Measurements from ENCODE around the gene ZNF335. TPM values are rescaled to one million over a fixed set of nuclear protein-coding genes. Genes with fewer than 3 reads are reported as not detected.
A peak's percentile ranks its signal among the peaks of the same experiment; 100 is the strongest.

Gene ZNF335
- total and polyA plus RNA-seq, 2 of the 13 experiments (the other 11 are each of a cell fraction or from before 2014, with no cell fraction given) = 9.7 to 13.7 TPM

DNA sequence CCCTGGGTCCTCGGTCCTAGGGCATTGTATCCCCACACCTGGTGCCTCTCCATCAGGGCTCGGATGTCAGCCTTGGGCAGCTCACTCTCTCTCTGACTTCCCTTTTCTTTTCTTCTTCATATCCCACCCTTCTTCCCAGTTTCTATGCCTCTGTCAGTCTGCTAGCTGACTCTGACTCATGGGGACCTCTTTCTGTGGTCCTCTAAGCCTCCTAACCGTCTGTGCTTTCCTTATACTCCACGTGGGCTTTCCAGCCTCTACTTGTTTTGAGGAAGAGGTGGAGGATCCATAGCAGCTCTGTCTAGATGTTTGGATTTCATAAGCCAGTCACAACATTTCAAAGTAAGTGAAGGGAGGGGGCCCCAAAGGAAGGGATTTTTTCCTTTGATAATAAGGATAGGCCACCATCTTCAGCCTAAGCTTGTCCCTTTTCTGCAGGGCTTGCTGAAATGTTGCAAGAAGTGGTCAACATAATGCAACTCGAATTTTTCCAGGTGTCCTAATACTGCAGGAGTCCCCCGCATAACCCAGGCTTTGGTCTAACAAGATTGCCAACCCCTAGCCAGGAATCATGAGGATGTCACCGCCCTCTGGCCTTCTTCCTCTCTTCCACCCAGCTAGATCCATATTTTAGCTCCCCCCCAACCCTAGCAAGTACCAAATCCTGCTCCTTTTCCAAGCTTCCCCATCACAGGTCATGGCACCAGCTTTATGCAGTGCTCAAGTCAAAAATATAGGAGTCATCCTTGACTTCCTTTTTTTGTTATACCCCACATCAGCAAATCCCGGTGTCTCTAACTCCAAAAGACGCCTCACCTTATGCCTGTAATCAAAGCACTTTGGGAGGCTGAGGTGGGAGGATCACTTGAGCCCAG, 51.3 kb downstream of the ZNF335 start (continued):
- TF ChIP-seq, protein P1, sequence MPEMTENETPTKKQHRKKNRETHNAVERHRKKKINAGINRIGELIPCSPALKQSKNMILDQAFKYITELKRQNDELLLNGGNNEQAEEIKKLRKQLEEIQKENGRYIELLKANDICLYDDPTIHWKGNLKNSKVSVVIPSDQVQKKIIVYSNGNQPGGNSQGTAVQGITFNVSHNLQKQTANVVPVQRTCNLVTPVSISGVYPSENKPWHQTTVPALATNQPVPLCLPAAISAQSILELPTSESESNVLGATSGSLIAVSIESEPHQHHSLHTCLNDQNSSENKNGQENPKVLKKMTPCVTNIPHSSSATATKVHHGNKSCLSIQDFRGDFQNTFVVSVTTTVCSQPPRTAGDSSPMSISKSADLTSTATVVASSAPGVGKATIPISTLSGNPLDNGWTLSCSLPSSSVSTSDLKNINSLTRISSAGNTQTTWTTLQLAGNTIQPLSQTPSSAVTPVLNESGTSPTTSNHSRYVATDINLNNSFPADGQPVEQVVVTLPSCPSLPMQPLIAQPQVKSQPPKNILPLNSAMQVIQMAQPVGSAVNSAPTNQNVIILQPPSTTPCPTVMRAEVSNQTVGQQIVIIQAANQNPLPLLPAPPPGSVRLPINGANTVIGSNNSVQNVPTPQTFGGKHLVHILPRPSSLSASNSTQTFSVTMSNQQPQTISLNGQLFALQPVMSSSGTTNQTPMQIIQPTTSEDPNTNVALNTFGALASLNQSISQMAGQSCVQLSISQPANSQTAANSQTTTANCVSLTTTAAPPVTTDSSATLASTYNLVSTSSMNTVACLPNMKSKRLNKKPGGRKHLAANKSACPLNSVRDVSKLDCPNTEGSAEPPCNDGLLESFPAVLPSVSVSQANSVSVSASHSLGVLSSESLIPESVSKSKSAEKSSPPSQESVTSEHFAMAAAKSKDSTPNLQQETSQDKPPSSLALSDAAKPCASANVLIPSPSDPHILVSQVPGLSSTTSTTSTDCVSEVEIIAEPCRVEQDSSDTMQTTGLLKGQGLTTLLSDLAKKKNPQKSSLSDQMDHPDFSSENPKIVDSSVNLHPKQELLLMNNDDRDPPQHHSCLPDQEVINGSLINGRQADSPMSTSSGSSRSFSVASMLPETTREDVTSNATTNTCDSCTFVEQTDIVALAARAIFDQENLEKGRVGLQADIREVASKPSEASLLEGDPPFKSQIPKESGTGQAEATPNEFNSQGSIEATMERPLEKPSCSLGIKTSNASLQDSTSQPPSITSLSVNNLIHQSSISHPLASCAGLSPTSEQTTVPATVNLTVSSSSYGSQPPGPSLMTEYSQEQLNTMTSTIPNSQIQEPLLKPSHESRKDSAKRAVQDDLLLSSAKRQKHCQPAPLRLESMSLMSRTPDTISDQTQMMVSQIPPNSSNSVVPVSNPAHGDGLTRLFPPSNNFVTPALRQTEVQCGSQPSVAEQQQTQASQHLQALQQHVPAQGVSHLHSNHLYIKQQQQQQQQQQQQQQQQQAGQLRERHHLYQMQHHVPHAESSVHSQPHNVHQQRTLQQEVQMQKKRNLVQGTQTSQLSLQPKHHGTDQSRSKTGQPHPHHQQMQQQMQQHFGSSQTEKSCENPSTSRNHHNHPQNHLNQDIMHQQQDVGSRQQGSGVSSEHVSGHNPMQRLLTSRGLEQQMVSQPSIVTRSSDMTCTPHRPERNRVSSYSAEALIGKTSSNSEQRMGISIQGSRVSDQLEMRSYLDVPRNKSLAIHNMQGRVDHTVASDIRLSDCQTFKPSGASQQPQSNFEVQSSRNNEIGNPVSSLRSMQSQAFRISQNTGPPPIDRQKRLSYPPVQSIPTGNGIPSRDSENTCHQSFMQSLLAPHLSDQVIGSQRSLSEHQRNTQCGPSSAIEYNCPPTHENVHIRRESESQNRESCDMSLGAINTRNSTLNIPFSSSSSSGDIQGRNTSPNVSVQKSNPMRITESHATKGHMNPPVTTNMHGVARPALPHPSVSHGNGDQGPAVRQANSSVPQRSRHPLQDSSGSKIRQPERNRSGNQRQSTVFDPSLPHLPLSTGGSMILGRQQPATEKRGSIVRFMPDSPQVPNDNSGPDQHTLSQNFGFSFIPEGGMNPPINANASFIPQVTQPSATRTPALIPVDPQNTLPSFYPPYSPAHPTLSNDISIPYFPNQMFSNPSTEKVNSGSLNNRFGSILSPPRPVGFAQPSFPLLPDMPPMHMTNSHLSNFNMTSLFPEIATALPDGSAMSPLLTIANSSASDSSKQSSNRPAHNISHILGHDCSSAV (CRISPR knock-in tag; IDR thresholded peaks at IDR 0.05; ENCODE audit: borderline replicate concordance) = no peak
- TF ChIP-seq, protein P2, sequence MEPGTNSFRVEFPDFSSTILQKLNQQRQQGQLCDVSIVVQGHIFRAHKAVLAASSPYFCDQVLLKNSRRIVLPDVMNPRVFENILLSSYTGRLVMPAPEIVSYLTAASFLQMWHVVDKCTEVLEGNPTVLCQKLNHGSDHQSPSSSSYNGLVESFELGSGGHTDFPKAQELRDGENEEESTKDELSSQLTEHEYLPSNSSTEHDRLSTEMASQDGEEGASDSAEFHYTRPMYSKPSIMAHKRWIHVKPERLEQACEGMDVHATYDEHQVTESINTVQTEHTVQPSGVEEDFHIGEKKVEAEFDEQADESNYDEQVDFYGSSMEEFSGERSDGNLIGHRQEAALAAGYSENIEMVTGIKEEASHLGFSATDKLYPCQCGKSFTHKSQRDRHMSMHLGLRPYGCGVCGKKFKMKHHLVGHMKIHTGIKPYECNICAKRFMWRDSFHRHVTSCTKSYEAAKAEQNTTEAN (CRISPR knock-in tag; conservative IDR thresholded peaks at IDR 0.05) = no peak
- TF ChIP-seq ZNF598 (CRISPR knock-in tag; IDR thresholded peaks at IDR 0.05; ENCODE audit: borderline replicate concordance) (no peak), FOXK1 (CRISPR knock-in tag; IDR thresholded peaks at IDR 0.05; ENCODE audit: borderline replicate concordance, low read depth) (peak; percentile 34; the same call in 1 of the 2 replicates), KDM3A (CRISPR knock-in tag; IDR thresholded peaks at IDR 0.05; ENCODE audit: low read depth) (no peak), FOXO1 (CRISPR knock-in tag; IDR thresholded peaks at IDR 0.05) (0 out of 2 replicates have a peak, but pooled peaks have one; percentile 14), MBD4 (IDR thresholded peaks at IDR 0.05; ENCODE audit: borderline replicate concordance, low read length) (0 out of 2 replicates have a peak, but pooled peaks have one; percentile 18), ZNF256 (CRISPR knock-in tag; conservative IDR thresholded peaks at IDR 0.05) (no peak), WIZ (CRISPR knock-in tag; IDR thresholded peaks at IDR 0.05) (no peak), FOXP1 (IDR thresholded peaks at IDR 0.05) (no peak), FOXP1 (CRISPR knock-in tag; IDR thresholded peaks at IDR 0.05) (peak; percentile 5; the same call in 1 of the 2 replicates), ZMAT3 (CRISPR knock-in tag; conservative IDR thresholded peaks at IDR 0.05) (no peak), SETDB1 (CRISPR knock-in tag; IDR thresholded peaks at IDR 0.05; ENCODE audit: borderline replicate concordance) (peak; percentile 65; the same call in 1 of the 2 replicates)
- TF ChIP-seq, protein P3, sequence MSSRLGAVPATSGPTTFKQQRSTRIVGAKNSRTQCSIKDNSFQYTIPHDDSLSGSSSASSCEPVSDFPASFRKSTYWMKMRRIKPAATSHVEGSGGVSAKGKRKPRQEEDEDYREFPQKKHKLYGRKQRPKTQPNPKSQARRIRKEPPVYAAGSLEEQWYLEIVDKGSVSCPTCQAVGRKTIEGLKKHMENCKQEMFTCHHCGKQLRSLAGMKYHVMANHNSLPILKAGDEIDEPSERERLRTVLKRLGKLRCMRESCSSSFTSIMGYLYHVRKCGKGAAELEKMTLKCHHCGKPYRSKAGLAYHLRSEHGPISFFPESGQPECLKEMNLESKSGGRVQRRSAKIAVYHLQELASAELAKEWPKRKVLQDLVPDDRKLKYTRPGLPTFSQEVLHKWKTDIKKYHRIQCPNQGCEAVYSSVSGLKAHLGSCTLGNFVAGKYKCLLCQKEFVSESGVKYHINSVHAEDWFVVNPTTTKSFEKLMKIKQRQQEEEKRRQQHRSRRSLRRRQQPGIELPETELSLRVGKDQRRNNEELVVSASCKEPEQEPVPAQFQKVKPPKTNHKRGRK (CRISPR knock-in tag; IDR thresholded peaks at IDR 0.05) = no peak
- TF ChIP-seq, protein P4, sequence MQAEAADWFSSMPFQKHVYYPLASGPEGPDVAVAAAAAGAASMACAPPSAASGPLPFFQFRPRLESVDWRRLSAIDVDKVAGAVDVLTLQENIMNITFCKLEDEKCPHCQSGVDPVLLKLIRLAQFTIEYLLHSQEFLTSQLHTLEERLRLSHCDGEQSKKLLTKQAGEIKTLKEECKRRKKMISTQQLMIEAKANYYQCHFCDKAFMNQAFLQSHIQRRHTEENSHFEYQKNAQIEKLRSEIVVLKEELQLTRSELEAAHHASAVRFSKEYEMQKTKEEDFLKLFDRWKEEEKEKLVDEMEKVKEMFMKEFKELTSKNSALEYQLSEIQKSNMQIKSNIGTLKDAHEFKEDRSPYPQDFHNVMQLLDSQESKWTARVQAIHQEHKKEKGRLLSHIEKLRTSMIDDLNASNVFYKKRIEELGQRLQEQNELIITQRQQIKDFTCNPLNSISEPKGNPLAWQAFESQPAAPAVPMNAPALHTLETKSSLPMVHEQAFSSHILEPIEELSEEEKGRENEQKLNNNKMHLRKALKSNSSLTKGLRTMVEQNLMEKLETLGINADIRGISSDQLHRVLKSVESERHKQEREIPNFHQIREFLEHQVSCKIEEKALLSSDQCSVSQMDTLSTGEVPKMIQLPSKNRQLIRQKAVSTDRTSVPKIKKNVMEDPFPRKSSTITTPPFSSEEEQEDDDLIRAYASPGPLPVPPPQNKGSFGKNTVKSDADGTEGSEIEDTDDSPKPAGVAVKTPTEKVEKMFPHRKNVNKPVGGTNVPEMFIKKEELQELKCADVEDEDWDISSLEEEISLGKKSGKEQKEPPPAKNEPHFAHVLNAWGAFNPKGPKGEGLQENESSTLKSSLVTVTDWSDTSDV (CRISPR knock-in tag; IDR thresholded peaks at IDR 0.05) = no peak

Data from HepG2 (cell line).